Gastrocnemius medialis (tissue), 4 donors: ENCODE results near the gene SIK3. TPM values are rescaled to one million over a fixed set of nuclear protein-coding genes. Genes with fewer than 3 reads are reported as not detected.

Experiments
- ATAC-seq, 2 donors: fragments of 150-250 bp; one replicate each; pipeline ENCODE4 v1.9.1; 2016
- DNase-seq, 2 donors: peaks; one replicate each; pipeline ENCODE4 v3.0.0-alpha.2; 2019
- H3K27ac ChIP-seq, 4 donors: fragments of 200-600 bp; sonication (generic); 1 replicate in 1 of 4; 2 replicates in 3 of 4; pipeline ENCODE4 v1.5.1; 2016 to 2018; ENCODE audit warnings: mild to moderate bottlenecking in 2 of 4, moderate library complexity in 1 of 4
- H3K27me3 ChIP-seq, 3 donors: fragments of 200-600 bp; sonication (generic) in 2 of 3; 1 replicate in 1 of 3; 2 replicates in 2 of 3; pipeline versions ENCODE4 v1.5.1 to v1.6.0; 2016 to 2019; ENCODE audit warnings: mild to moderate bottlenecking in 1 of 3, moderate library complexity in 1 of 3
- H3K36me3 ChIP-seq, 2 donors: fragments of 200-600 bp; sonication (generic) in 1 of 2; one replicate each; pipeline ENCODE4 v1.5.1; 2017 to 2018
- H3K4me1 ChIP-seq, 2 donors: fragments of 200-600 bp; sonication (generic) in 1 of 2; one replicate each; pipeline ENCODE4 v1.5.1; 2016 to 2017; ENCODE audit warnings: mild to moderate bottlenecking in 2 of 2
- H3K4me3 ChIP-seq, 4 donors: fragments of 200-600 bp; sonication (generic) in 3 of 4; 1 replicate in 1 of 4; 2 replicates in 3 of 4; pipeline ENCODE4 v1.5.1; 2016 to 2019; ENCODE audit warnings: mild to moderate bottlenecking in 2 of 4
- H3K9me3 ChIP-seq, 3 donors: fragments of 200-600 bp; sonication (generic) in 2 of 3; 1 replicate in 1 of 3; 2 replicates in 2 of 3; pipeline ENCODE4 v1.5.1; 2016 to 2019
- POLR2A ChIP-seq, 2 donors: fragments of 450-650 bp; IDR thresholded peaks; one replicate each; pipeline ENCODE4 v1.6.1; 2017; ENCODE audit warnings: antibody characterized with exemption in 2 of 2, mild to moderate bottlenecking in 2 of 2, moderate library complexity in 2 of 2
- in situ Hi-C, 4 donors: fragments of 200-750 bp; cut with MboI; loops; one replicate each; pipeline versions ENCODE4 v1.15.0 to v1.8.0; 2017; ENCODE audit warnings: low sequenced_read_pairs in 4 of 4
- intact Hi-C: fragments of 100-400 bp; cut with DNase I; formaldehyde crosslinking; loops from one replicate; pipeline ENCODE4 v1.15.1; 2023; ENCODE audit warnings: low total_unique reads
- total RNA-seq, 4 donors: library from RNA; depleted of rRNA; stranded (reverse); fragments of >200 nt; gene quantifications; one replicate each; pipeline versions ENCODE4 v1.1.0 to v1.2.3, GENCODE V29; 2016
- TF ChIP-seq, protein P1 (sequence below), 5 experiments: fragments of 450-650 bp in 3 of 5; fragments of 200-600 bp in 2 of 5; sonication (generic) in 2 of 5; IDR thresholded peaks in 4 of 5; conservative IDR thresholded peaks in 1 of 5; 1 replicate in 4 of 5; 2 replicates in 1 of 5; pipeline ENCODE4 v1.5.1; 2016 to 2019; ENCODE audit warnings: antibody characterized with exemption in 5 of 5, mild to moderate bottlenecking in 3 of 5, moderate library complexity in 3 of 5

Gene SIK3
- total RNA-seq, 4 donors from 2014 or later, result 34.4 to 42.4 (median 37.2) TPM

- Histone ChIP-seq H3K27me3 (no peaks in the 10 kb centered on the region), H3K36me3 (no peaks in the 10 kb centered on the region), H3K9me3 (no peaks in the 10 kb centered on the region), H3K4me1 (peaks cover 47 to 49% of the 10 kb centered on the region in 2 donors), H3K27ac (peak overlapping the region; percentile 87 to 97 (median 90)), H3K4me3 (peak overlapping the region; percentile 75 to 99 (median 88))
- in situ Hi-C loops (no loop called here), intact Hi-C loops (loop anchor here (1.0 to 5.0 kb wide), 8 partner anchors 47 to 325 kb away; partner anchors contain the start of genes BUD13, PAFAH1B2, SIDT2 and ZPR1)
- ATAC-seq (peak; percentile 55 to 56), DNase-seq (peak in 1 of 2 donors; percentile 25)
- TF ChIP-seq POLR2A (IDR thresholded peaks at IDR 0.05), result no peak
- TF ChIP-seq, protein P1, sequence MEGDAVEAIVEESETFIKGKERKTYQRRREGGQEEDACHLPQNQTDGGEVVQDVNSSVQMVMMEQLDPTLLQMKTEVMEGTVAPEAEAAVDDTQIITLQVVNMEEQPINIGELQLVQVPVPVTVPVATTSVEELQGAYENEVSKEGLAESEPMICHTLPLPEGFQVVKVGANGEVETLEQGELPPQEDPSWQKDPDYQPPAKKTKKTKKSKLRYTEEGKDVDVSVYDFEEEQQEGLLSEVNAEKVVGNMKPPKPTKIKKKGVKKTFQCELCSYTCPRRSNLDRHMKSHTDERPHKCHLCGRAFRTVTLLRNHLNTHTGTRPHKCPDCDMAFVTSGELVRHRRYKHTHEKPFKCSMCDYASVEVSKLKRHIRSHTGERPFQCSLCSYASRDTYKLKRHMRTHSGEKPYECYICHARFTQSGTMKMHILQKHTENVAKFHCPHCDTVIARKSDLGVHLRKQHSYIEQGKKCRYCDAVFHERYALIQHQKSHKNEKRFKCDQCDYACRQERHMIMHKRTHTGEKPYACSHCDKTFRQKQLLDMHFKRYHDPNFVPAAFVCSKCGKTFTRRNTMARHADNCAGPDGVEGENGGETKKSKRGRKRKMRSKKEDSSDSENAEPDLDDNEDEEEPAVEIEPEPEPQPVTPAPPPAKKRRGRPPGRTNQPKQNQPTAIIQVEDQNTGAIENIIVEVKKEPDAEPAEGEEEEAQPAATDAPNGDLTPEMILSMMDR (IDR thresholded peaks at IDR 0.05 in 4 of 5, conservative IDR thresholded peaks at IDR 0.05 in 1 of 5), result no peak
Measured at GRCh38 chr11:117097389-117098268, 599 bp downstream of the SIK3 start.

DNA sequence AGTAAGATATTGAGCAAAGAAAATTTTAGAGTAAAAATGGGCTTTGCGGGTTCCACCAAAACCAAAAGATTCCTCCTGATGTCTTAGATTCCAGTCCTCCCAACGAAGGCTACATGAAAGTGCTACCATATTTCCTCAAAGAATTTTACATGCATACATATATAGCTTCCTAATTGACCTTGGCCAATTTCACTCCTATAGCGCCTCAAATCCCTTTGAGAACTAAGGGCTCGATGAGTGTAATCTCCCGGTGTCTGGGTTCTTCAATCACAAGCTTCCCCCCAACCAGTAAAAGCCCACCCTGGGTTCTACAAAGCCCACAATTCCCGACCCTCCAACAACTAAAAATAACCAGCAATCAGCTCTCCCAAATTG, 1.2 kb downstream of the SIK3 start:
- in situ Hi-C loops, result no loop called here
- H3K4me3 ChIP-seq, result peak overlapping the region; percentile 75 to 99 (median 88)
- intact Hi-C loops, result loop anchor here (5.0 kb wide), 3 partner anchors 50 to 325 kb away; partner anchors contain the start of gene BUD13
- DNase-seq (no peak), ATAC-seq (no peak)
- H3K9me3 ChIP-seq, result no peaks in the 10 kb centered on the region
- peak overlapping the region; percentile 87 to 97 (median 90) for H3K27ac ChIP-seq
- H3K4me1 ChIP-seq, result peaks cover 49 to 50% of the 10 kb centered on the region in 2 donors
- TF ChIP-seq, protein P1 (IDR thresholded peaks at IDR 0.05 in 4 of 5, conservative IDR thresholded peaks at IDR 0.05 in 1 of 5), result no peak
- no peak for TF ChIP-seq POLR2A (IDR thresholded peaks at IDR 0.05)
- H3K27me3 ChIP-seq, result no peaks in the 10 kb centered on the region
- H3K36me3 ChIP-seq, result no peaks in the 10 kb centered on the region

- in situ Hi-C loops, result no loop called here
- DNase-seq (no peak), ATAC-seq (no peak)
- H3K27me3 ChIP-seq, result no peaks in the 10 kb centered on the region
- H3K9me3 ChIP-seq, result no peaks in the 10 kb centered on the region
- H3K4me3 ChIP-seq, result peak overlapping the region in 3 of 4 donors; percentile 75 to 99 (median 85)
- TF ChIP-seq, protein P1 (IDR thresholded peaks at IDR 0.05 in 4 of 5, conservative IDR thresholded peaks at IDR 0.05 in 1 of 5), result no peak
- no peak for TF ChIP-seq POLR2A (IDR thresholded peaks at IDR 0.05)
- H3K27ac ChIP-seq, result peak overlapping the region; percentile 87 to 97 (median 90)
- intact Hi-C loops, result loop anchor here (5.0 kb wide), 3 partner anchors 49 to 324 kb away; partner anchors contain the start of gene BUD13
- H3K36me3 ChIP-seq, result no peaks in the 10 kb centered on the region
- peaks cover 49 to 50% of the 10 kb centered on the region in 2 donors for H3K4me1 ChIP-seq
Measured at GRCh38 chr11:117096201-117096991, 1.8 kb downstream of the SIK3 start.

- Histone ChIP-seq H3K27me3 (no peaks in the 10 kb centered on the region), H3K4me1 (peaks cover 49 to 50% of the 10 kb centered on the region in 2 donors), H3K27ac (peak overlapping the region; percentile 56 to 91 (median 82)), H3K9me3 (no peaks in the 10 kb centered on the region), H3K36me3 (no peaks in the 10 kb centered on the region), H3K4me3 (peak overlapping the region in 3 of 4 donors; percentile 2 to 99 (median 27))
- intact Hi-C loops (loop anchor here (5.0 kb wide), 3 partner anchors 48 to 323 kb away; partner anchors contain the start of gene BUD13), in situ Hi-C loops (no loop called here)
- DNase-seq (no peak), ATAC-seq (no peak)
- TF ChIP-seq, protein P1 (IDR thresholded peaks at IDR 0.05 in 4 of 5, conservative IDR thresholded peaks at IDR 0.05 in 1 of 5), result no peak
- no peak for TF ChIP-seq POLR2A (IDR thresholded peaks at IDR 0.05)
Measured at GRCh38 chr11:117095284-117096161, 2.7 kb downstream of the SIK3 start.
